ENCODE measurements around the gene NRM. TPM values are rescaled to one million over a fixed set of nuclear protein-coding genes. Genes with fewer than 3 reads are reported as not detected.

NRM gene
- polyA plus RNA-seq, 1 donor from 2014 or later, result 7.1 TPM

GRCh38 chr6:30703821-30704220 is 13.0 kb upstream of the NRM start:
- no peak overlapping the region for H3K9ac ChIP-seq (ENCODE audit: low read length)
- H2AFZ ChIP-seq (ENCODE audit: low read depth, low read length), result no peak overlapping the region
- H3K9me3 ChIP-seq (ENCODE audit: low read length), result no peaks in the 10 kb centered on the region
- no peaks in the 10 kb centered on the region for H3K79me2 ChIP-seq (replicated peaks; ENCODE audit: insufficient read depth, low read length)
- H3K9me2 ChIP-seq (ENCODE audit: insufficient read depth, low read length), result no peaks in the 10 kb centered on the region
- H3K27me3 ChIP-seq (ENCODE audit: insufficient read depth, low read depth, low read length), result no peaks in the 10 kb centered on the region
- TF ChIP-seq RAD21 (conservative IDR thresholded peaks at IDR 0.05) (no peak), EZH2 (IDR thresholded peaks at IDR 0.05; ENCODE audit: borderline replicate concordance, insufficient read depth, low read length, poor library complexity, severe bottlenecking) (no peak), TAF1 (IDR thresholded peaks at IDR 0.05; ENCODE audit: low read depth) (no peak), EP300 (conservative IDR thresholded peaks at IDR 0.05; ENCODE audit: poor library complexity, severe bottlenecking) (no peak), POLR2AphosphoS5 (IDR thresholded peaks at IDR 0.05) (no peak), CTCF (IDR thresholded peaks at IDR 0.05; ENCODE audit: poor library complexity, severe bottlenecking) (no peak), MXI1 (conservative IDR thresholded peaks at IDR 0.05; ENCODE audit: poor library complexity, severe bottlenecking) (no peak), SMC3 (conservative IDR thresholded peaks at IDR 0.05; ENCODE audit: poor library complexity) (no peak), REST (IDR thresholded peaks at IDR 0.05; ENCODE audit: borderline replicate concordance) (no peak)
- no peaks in the 10 kb centered on the region for H3F3A ChIP-seq (ENCODE audit: insufficient read depth, low read length, poor library complexity, severe bottlenecking)
- H3K4me2 ChIP-seq (ENCODE audit: low read length), result no peak overlapping the region
- peaks cover 7% of the 10 kb centered on the region for H3K36me3 ChIP-seq (ENCODE audit: insufficient read depth, low read length)
- no peaks in the 10 kb centered on the region for H4K20me1 ChIP-seq (ENCODE audit: insufficient read depth)
- no peak overlapping the region for H3K4me3 ChIP-seq (ENCODE audit: low read length)
- no peak overlapping the region for H3K27ac ChIP-seq (ENCODE audit: low read length)

- no peak overlapping the region for H3K9ac ChIP-seq (ENCODE audit: low read length)
- no peaks in the 10 kb centered on the region for H3F3A ChIP-seq (ENCODE audit: insufficient read depth, low read length, poor library complexity, severe bottlenecking)
- no peaks in the 10 kb centered on the region for H3K27me3 ChIP-seq (ENCODE audit: insufficient read depth, low read depth, low read length)
- no peak overlapping the region for H3K4me3 ChIP-seq (ENCODE audit: low read length)
- TF ChIP-seq POLR2AphosphoS5 (IDR thresholded peaks at IDR 0.05) (no peak), RAD21 (conservative IDR thresholded peaks at IDR 0.05) (no peak), MXI1 (conservative IDR thresholded peaks at IDR 0.05; ENCODE audit: poor library complexity, severe bottlenecking) (no peak), SMC3 (conservative IDR thresholded peaks at IDR 0.05; ENCODE audit: poor library complexity) (no peak), REST (IDR thresholded peaks at IDR 0.05; ENCODE audit: borderline replicate concordance) (no peak), CTCF (IDR thresholded peaks at IDR 0.05; ENCODE audit: poor library complexity, severe bottlenecking) (no peak), TAF1 (IDR thresholded peaks at IDR 0.05; ENCODE audit: low read depth) (no peak), EZH2 (IDR thresholded peaks at IDR 0.05; ENCODE audit: borderline replicate concordance, insufficient read depth, low read length, poor library complexity, severe bottlenecking) (no peak), EP300 (conservative IDR thresholded peaks at IDR 0.05; ENCODE audit: poor library complexity, severe bottlenecking) (no peak)
- H3K27ac ChIP-seq (ENCODE audit: low read length), result no peak overlapping the region
- no peaks in the 10 kb centered on the region for H3K9me3 ChIP-seq (ENCODE audit: low read length)
- H3K36me3 ChIP-seq (ENCODE audit: insufficient read depth, low read length), result peaks cover 5% of the 10 kb centered on the region
- H3K79me2 ChIP-seq (replicated peaks; ENCODE audit: insufficient read depth, low read length), result no peaks in the 10 kb centered on the region
- H4K20me1 ChIP-seq (ENCODE audit: insufficient read depth), result no peaks in the 10 kb centered on the region
- no peak overlapping the region for H2AFZ ChIP-seq (ENCODE audit: low read depth, low read length)
- H3K4me2 ChIP-seq (ENCODE audit: low read length), result no peak overlapping the region
- no peaks in the 10 kb centered on the region for H3K9me2 ChIP-seq (ENCODE audit: insufficient read depth, low read length)
These were observed 12.2 kb upstream of the NRM start for GRCh38 chr6:30703011-30703410.
